Prostate gland (tissue), 2 donors: ENCODE measurements around the gene PIGQ.

Source experiments
- POLR2A ChIP-seq: fragments of 450-650 bp; IDR thresholded peaks from one replicate; pipeline ENCODE4 v1.6.1; 2016; ENCODE audit warnings: antibody characterized with exemption, mild to moderate bottlenecking
- POLR2AphosphoS5 ChIP-seq: sonication (generic); formaldehyde crosslinking; IDR thresholded peaks from one replicate; pipeline ENCODE4 v1.6.1; 2017; ENCODE audit warnings: antibody characterized with exemption
- TF ChIP-seq, protein P1 (sequence below), 4 experiments: fragments of 200-600 bp in 2 of 4; fragments of 450-650 bp in 2 of 4; sonication (generic) in 2 of 4; IDR thresholded peaks; 1 replicate in 3 of 4; 2 replicates in 1 of 4; pipeline ENCODE4 v1.5.1; 2016 to 2019; ENCODE audit warnings: antibody characterized with exemption in 4 of 4, mild to moderate bottlenecking in 2 of 4, moderate library complexity in 2 of 4

DNA sequence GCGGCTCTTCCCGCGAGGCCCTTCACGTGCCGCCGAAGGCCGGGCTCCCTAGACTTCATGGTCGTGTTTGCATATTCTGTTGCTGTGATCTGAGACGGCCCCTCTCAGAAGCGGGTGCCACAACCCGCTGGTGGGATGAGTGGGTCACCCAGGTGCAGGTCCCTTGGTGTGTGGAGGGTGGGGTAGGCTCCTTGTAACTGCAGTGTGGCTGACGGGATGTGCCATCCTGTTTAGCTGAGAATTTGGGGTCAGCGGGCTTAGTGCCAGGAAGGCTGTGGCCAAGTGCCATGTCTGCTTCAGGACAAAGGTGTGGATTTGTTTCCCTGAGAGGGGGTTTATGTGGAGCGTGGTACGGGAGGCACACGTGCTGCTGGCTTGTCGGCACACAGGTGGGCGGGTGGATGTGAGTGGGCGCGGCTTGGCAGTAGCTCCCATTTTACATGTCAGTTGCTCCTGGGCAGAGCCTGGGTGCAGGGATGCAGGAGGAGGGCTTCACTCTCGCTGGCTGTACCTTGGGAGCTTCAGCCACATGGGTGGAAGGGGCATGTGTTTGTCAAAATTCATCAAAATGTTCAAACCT, 51.8 kb downstream of the PIGQ start:
- TF ChIP-seq, protein P1, sequence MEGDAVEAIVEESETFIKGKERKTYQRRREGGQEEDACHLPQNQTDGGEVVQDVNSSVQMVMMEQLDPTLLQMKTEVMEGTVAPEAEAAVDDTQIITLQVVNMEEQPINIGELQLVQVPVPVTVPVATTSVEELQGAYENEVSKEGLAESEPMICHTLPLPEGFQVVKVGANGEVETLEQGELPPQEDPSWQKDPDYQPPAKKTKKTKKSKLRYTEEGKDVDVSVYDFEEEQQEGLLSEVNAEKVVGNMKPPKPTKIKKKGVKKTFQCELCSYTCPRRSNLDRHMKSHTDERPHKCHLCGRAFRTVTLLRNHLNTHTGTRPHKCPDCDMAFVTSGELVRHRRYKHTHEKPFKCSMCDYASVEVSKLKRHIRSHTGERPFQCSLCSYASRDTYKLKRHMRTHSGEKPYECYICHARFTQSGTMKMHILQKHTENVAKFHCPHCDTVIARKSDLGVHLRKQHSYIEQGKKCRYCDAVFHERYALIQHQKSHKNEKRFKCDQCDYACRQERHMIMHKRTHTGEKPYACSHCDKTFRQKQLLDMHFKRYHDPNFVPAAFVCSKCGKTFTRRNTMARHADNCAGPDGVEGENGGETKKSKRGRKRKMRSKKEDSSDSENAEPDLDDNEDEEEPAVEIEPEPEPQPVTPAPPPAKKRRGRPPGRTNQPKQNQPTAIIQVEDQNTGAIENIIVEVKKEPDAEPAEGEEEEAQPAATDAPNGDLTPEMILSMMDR (IDR thresholded peaks at IDR 0.05): no peak
- TF ChIP-seq POLR2A (no peak), POLR2AphosphoS5 (no peak)
